ENCODE data around the gene CUL1. TPM values are rescaled to one million over a fixed set of nuclear protein-coding genes. Genes with fewer than 3 reads are reported as not detected.

CUL1 gene
- total and polyA plus RNA-seq, 2 experiments from 2014 or later: 35.6 to 71.3 TPM

- TF ChIP-seq REST (IDR thresholded peaks at IDR 0.05; ENCODE audit: unreplicated experiment) (no peak), JUNB (IDR thresholded peaks at IDR 0.05; ENCODE audit: unreplicated experiment) (no peak), CREB1 (CRISPR knock-in tag; IDR thresholded peaks at IDR 0.05; ENCODE audit: low read depth) (no peak), STAT1 (IDR thresholded peaks at IDR 0.05; ENCODE audit: unreplicated experiment) (no peak), ZNF331 (CRISPR knock-in tag; IDR thresholded peaks at IDR 0.05; ENCODE audit: low read depth) (no peak), POLR2AphosphoS5 (IDR thresholded peaks at IDR 0.05; ENCODE audit: low read depth) (no peak), NANOG (IDR thresholded peaks at IDR 0.05; ENCODE audit: borderline replicate concordance) (no peak), CTCF (conservative IDR thresholded peaks at IDR 0.05; ENCODE audit: low read depth in 2 of 2) (no peak), EZH2phosphoT487 (IDR thresholded peaks at IDR 0.05; ENCODE audit: unreplicated experiment) (no peak), ZNF462 (CRISPR knock-in tag; IDR thresholded peaks at IDR 0.05) (no peak), EZH2 (IDR thresholded peaks at IDR 0.05; ENCODE audit: low read depth, unreplicated experiment) (no peak), ETS1 (IDR thresholded peaks at IDR 0.05) (no peak), ZNF114 (CRISPR knock-in tag; IDR thresholded peaks at IDR 0.05) (no peak)
- H3K9me3 Mint-ChIP-seq: no peaks in the 10 kb centered on the region
- H3K27me3 Mint-ChIP-seq (ENCODE audit: insufficient read depth, low read depth, poor library complexity): peaks cover 2% of the 10 kb centered on the region
- no peak overlapping the region for H3K4me3 Mint-ChIP-seq
- Histone ChIP-seq H3K27ac (ENCODE audit: low read depth) (no peak overlapping the region), H2AFZ (no peak overlapping the region), H3K9me2 (ENCODE audit: insufficient read depth) (no peaks in the 10 kb centered on the region), H3K4me1 (ENCODE audit: insufficient read depth) (peaks cover 52% of the 10 kb centered on the region), H3K79me2 (replicated peaks; ENCODE audit: insufficient read depth) (peaks cover 100% of the 10 kb centered on the region), H3K4me2 (no peak overlapping the region), H3K4me3 (no peak overlapping the region), H3K36me3 (ENCODE audit: insufficient read depth) (no peaks in the 10 kb centered on the region), H4K20me1 (replicated peaks; ENCODE audit: insufficient read depth) (peaks cover 79% of the 10 kb centered on the region), H3K27me3 (ENCODE audit: insufficient read depth) (no peaks in the 10 kb centered on the region), H3F3A (replicated peaks; ENCODE audit: low read depth) (no peaks in the 10 kb centered on the region)
- no peak for ATAC-seq
- H3K36me3 Mint-ChIP-seq (ENCODE audit: low read depth): peaks cover 6% of the 10 kb centered on the region; the same call in 2 of the 3 replicates
- DNase-seq (ENCODE audit: low spot score): no peak
- H3K4me1 Mint-ChIP-seq: peaks cover 53% of the 10 kb centered on the region
- H3K27ac Mint-ChIP-seq: no peak overlapping the region
Measured at GRCh38 chr7:148717266-148717793, 18.6 kb downstream of the CUL1 start.
